Activated CD8-positive, alpha-beta memory T cell treated with anti-CD3 and anti-CD28 coated beads, Interleukin-2, amount 50 U/mL, for 48 hours (primary cell): ENCODE data around the gene ABLIM2.

Source experiments
- DNase-seq: peaks from one replicate; pipeline ENCODE4 v3.0.0-alpha.2; 2020

The ABLIM2 gene

DNA sequence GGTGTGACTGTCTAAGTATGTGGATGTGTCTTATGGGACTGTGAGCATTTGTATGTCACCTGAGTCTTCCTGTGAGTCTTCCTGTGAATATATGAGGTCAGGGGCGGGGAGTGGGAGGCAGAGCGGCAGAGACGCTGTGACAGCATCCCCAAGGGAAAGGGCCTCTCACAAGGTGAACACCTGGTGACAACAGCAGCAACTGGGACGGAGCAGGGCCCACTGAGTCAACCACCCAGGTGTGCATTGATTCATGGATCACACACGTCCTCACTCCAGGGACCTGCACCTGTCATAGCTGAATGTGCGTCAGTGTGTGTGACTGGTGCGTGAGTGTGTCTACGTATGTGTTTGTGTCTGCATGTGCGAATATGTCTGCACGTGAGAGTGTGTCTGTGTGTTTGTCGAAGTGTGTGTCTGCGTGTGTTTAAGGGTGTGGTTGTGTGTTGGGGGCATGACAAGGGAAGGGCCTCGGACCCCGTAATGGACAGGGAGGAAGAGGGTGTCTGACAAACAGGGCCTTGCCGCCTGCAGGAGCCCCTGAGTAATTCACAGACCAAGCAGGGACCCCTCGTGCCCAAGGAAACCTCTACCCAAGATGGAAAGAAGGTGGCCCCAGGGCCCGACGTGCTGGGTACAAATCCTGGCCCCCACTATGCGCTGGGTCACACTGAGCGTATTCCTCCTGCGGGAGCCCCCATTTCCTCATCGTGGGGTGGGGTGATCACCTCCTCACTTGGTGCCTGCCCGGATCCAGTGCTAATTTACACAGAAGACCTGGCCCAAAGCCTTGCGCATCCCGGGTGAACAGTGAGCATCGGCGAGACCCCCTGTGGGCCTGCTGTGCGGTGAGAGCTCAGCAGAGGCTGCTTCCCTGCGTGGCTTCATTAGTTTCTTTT lies 76.7 kb downstream of the ABLIM2 start:
- DNase-seq = no peak

GRCh38 chr4:8081171-8081570 lies 77.4 kb downstream of the ABLIM2 start:
- DNase-seq = no peak

DNA sequence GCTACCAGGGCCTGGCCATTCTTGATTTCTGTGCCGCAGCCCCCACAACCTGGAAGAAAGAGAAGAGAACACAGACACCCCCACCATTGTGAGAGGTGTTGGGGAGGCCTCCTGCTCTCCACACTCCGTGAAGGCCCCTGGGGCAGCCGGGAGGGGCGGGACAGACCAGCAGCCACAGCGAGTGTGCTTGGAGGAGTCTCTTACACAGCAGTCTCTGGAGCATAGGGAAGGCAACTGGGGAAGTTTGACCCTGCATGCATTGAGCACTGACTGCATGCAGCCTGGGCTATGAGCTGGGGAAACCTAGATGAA lies 77.9 kb downstream of the ABLIM2 start:
- no peak for DNase-seq

DNA sequence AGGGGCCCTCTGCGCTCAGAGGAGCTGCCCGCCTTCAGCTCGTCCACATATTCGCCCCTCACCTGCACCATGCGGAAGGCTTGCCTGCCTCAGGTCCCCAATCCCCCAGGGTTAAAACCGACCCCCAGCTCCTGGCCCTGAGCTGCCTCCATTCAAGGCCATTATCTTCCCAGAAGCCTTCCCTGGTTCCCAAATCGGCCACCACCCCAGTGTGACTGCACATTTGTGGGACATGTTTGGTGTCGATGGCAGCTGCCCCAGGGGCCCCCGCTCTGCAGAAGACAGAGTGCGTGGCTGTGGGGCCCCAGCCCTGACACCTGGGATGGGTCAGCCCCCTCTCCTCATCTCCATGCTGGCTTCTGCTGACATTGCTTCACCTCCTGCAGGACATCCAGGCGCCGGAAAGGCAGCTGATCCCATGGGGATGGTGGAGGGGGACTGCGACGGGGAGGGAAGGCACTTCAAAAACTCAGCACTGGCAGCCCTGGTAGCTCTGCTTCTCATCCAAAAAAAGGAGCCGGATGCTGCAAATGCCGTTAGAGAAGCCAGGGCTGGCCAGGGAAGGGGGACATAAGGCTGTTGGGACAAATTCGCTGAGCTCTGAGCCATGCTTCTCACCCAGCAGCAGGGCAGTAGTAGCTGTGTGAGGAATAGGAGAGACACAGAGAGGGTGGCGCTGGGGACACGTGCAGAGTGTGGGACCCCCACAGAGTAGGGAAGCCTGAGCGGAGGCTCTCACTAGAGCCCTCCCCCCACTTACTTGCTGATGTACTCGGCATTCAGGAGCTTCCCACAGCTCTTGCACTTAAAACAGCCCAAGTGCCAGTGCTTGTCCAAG lies 78.5 kb downstream of the ABLIM2 start:
- no peak for DNase-seq

DNA sequence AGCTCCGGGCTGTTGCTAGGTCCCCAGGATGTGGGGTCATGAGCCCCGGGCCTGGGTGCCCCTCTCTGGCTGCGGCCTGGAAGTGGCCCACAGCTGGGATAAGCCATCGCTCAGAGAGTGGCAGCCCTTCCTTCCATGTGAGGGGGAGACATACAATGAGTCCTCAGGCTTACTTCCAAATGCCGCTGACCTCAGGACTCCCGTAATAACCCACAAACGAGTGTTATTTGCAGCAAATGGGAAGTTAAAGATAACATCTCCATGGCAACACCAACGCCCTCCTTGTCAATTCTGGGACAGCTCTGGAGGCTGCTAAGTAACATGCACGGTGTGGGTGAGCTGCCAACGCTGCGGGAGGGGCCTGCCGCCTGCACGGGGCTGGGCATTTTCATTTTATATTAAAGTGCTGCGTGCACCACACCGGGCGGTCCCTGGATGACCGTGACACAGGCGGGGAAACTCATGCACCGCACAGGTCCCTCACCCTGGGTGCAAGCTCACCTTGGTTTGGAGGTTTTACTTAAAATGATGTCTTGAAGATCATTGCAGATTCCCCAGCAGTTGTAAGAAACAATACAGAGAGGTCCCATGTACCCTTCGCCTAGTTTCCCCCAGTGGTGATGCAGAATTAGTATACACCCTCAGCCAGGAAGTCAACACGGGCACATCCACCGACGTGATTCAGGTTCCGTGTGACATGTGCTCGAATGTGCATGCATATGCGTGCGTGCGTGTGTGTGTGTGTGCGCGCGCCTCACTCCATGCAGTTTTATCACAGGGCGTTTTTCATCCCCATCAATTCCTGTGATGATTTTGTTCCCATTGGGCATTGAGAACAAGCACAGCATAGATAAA lies 79.4 kb downstream of the ABLIM2 start:
- DNase-seq = no peak

DNA sequence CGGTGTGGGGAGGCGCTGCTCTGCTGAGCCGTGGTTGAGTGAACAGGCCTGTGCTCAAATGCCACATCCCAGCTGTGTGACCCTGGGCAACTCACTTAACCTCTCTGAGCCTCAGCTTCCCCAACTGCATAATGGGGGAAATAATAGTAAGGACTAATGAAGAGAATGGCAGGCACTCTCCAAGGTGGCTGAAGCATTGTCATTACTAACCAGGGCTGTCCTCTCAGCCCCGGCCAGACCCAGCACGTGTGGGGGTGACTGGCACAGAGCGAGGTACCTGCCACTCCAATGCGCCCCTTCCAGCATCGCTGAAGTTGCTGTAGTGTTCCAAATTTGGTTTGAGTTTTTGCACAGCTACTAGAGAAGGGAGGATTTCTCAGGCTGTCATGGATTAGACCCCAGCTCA lies 80.0 kb downstream of the ABLIM2 start:
- no peak for DNase-seq

DNA sequence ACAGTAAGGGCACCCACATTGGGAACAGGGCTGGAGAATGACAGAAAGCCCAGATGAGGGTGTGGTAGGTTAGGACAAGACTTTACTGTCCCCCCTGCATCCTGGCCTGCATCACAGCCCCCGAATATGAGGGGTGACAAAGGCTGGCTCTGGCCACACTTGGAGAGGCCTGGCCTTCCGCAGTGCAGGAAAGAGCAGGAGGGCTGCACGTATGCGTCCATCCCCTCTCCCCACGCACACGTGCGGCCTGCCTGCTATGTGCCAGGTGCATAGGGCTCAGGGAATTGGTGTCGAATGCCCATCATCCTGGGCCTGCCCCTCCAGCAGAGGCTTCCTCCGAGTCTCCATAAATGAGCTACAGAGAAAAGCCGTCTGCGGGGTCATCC lies 80.5 kb downstream of the ABLIM2 start:
- DNase-seq = no peak

DNA sequence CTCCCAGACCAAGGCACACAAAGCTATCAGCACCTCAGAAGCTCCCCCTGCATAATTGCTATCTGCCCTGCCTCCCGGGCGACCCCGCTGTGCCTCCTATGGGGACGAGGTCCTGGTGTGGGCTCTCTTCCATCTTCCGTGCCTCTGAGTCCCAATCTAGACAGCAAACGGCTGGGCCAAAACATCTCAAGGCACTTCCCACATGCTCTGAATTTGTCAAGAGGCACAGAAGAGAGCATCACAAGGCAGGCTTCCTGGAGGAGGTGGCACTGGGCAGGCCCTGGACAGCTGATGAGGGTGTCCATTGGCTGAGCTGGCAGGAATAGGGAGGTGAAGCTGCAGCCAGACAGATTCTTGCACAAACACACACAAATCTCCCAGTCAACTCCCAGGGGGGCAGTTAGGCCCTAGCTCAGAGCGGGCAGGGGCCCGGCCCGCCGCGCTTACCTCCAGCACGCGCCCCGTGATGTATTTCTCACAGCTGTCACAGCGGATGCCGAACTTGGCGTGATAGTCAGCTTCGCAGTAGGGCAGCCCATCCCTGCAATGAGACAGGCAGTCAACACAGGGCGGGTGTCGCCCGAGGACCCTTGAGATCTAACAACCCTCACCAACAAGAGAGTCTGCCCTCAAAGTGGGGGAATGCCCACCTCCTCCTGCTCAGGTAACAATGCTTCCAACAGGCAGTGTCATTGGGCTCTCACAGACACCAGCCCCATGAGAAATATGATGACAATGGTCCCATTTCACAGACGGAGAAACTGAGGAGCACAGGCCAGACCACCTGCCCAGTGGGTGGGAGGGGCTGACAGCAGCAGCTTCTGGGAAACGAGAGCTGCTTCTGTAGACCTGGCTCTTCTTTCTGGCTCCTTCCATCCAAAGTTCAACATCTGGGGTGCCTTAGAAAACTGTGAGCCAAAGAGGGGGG lies 81.2 kb downstream of the ABLIM2 start:
- DNase-seq = no peak

- no peak for DNase-seq
These were observed 82.6 kb downstream of the ABLIM2 start for GRCh38 chr4:8076023-8076422.

DNA sequence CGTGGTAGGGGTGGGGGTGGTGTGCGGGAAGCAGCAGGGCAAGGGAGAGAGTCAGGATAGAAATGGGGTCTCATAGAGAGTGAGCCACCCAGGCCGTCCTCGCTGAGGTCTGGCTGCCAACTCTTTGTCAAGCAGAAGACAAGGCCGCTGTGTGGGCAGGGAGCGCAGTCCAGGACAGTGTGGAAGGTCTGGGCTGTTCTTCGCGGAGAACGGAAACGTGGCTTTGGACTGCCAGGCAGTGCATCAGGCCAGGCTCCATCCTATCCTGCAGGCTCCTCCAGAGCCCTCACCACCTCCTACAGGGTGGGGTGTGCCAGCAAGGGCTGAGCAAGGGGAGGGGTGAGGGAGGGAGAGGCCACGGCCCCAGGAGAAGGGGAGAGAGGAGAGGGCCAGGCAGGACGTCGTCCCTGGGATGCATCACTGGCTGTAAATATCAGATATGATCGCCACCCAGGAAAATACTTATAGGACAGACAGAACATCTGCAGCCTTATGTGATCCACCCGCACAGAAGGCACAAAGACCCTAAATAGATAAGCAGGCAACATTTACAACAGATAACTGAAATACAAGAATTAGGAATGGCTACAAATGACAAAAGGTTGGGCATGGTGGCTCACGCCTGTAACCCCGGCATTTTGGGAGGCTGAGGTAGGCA lies 85.3 kb downstream of the ABLIM2 start:
- DNase-seq = no peak

DNA sequence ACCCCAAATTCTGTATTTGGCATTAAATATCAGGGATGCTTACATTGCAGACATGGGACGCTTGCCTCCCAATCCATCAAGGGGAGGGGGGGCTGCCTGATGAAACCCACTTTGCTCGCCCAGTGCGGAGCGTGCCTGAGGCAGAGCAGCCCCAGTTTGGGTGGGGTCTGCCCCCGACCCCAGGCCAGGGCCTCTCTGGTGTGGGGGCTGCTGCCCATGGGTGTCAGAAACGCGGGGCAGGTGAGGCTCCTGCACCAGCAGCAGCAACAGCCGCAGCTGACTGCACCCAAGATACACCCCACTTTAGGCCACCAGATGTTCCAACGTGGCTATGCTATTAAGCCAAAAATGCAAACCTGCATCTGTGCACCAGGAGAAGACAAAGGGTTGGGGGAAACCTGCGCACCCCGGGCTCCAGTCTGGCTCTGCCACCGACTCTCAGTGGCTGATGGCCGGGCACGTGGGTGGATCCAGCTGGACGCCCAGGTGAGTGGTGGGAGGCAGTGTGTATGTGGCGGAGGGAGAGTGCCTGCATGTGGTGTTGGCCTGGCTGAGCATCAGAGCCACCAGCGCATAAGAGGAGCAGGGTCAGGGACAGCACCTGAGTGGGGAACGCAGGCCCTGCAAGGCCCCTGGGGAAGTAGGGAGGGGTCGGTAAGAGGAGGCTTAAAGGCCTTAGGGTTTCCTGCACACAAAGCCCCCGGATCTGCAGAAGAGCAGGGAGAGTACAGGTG lies 86.2 kb downstream of the ABLIM2 start:
- no peak for DNase-seq

DNA sequence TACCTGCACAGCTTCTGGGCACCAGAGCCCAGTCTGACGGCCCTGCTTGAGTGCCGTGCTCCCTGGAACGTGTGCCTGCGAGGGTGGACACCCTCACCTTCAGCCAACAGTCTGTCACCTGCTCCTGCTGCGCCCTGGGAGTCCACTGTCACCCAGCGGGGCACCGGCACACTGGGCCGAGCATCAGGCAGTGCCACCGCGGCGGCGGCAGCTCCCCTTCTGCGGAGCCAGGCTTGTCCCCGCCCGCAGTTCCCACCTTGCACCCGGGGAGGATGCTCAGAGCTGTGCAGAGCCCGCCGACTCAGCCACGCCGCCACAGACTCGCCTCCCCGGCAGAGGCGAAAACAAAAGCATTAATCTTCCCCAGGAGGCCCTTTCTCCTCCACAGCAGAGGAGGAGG lies 86.8 kb downstream of the ABLIM2 start:
- no peak for DNase-seq

- DNase-seq = no peak
These were observed 87.6 kb downstream of the ABLIM2 start for GRCh38 chr4:8070736-8071718.

- DNase-seq = no peak
These were observed 89.4 kb downstream of the ABLIM2 start for GRCh38 chr4:8069102-8069752.

DNA sequence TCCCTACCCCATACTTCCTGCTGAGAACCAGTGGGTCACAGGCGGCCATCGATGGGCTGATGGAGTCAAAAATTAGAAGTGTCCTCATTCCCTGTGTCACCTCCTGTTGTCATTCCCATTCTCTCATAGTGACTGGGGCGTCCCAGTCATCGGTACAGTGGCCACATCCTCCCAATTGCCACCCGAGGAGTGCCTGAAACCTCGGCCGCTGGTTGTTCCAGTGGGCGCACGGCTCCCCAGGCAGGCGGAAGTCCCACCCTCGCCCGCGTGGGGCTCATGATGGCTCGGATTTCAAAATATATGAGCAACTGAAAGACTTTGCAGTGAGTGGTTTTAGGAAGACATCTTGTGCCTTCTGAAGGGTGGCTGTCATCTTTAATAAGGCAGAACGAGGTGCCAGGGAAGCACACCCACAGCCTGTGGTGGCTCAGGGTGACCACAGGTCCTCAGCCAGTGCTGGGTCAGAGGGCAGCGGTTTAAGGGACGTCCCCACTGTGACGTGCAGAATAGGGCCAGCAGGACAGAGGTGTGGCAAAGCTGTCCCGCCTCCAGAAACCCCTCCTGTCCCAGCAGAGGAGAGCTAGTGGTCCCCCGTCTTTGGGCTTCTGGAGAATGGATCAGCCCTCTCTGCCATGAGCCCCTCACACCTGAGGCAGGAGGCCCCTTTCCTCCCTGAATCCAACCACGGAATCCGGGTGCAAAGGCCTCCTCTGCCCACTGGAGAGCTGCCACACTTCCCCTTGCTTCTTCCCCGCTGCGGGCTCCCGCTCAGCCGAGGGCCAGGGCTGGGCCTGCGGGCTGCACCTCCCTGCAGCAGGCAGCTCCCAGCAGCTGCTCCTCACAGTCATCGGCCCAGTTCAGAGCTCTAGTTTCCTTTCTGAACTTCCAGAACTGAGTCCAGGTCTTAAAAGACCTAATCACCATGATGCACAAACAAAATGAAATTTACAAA lies 90.4 kb downstream of the ABLIM2 start:
- no peak for DNase-seq

DNA sequence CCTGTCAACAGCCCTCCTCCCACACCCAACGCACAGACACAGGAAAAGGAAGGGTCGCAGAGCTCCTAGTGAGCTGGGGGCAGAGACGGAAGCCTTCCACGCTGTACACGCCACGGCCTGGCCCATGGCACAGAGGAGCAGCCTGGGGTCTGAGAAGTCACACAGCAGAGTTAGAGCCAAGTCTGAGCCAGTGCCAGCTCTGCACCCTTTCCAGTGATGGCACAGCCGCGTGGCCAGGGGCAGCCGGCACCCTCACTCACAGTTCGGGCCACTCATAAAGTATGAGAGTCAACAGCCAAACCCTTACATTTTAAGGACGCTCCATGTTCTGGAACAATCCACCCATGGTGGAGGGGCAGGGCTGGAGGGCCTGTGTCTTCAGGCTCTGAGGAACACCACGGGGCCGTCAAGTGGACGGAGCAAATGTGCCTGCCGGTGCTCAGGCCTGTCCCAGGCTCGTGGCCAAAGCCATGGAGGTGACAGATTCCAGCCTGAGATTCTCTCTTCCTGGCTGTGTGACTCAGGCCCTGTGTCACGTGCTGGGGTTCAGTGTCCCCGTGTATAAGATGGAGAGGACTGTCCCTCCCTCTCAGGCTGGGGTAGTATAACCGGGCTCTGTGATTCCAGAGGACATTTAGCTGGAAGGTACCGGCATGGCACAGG lies 91.2 kb downstream of the ABLIM2 start:
- no peak for DNase-seq

- DNase-seq = no peak
These were observed 92.2 kb downstream of the ABLIM2 start for GRCh38 chr4:8066336-8066931.
